GM19025 (cell line): ENCODE results near the gene ZBTB7C.

Experiments
- ATAC-seq: cut with Tn5 transposase; IDR thresholded peaks from one replicate; pipeline ENCODE4 v1.9.1; 2021; ENCODE audit warnings: mild to moderate bottlenecking, low read depth, moderate library complexity; ENCODE audit not compliant: unreplicated experiment

Gene ZBTB7C

DNA sequence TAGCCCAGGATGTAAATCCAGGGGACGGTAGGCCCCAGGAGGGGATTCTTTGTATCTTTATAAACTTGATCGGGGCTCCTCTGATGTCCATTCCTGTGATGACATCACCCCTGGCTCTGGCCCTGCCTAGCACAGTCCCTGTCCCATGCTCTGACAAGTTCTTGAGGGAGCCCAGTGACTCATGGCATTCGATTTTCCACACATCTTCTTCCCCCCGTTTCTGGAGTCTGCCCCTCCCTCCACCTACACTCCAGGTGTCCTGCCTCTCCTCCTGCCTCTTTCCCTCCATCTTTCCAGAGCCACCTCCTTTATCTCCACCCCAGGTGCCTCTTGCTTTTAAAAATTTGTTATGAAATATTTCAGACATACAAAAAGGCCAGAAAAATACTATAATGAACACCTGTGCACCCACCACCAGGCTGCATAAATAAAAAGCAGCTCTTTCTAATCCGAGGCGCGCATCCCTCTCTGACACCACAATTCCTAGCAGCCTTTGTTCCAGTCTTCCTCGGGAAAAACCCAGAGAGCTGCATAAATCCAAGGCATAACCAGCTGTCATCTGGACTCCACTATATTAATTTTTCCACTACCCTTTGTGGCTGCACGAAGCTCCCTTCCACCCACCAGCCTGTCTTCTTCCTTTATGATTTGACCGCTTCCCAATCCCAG, 207.7 kb downstream of the ZBTB7C start:
- ATAC-seq = no peak

DNA sequence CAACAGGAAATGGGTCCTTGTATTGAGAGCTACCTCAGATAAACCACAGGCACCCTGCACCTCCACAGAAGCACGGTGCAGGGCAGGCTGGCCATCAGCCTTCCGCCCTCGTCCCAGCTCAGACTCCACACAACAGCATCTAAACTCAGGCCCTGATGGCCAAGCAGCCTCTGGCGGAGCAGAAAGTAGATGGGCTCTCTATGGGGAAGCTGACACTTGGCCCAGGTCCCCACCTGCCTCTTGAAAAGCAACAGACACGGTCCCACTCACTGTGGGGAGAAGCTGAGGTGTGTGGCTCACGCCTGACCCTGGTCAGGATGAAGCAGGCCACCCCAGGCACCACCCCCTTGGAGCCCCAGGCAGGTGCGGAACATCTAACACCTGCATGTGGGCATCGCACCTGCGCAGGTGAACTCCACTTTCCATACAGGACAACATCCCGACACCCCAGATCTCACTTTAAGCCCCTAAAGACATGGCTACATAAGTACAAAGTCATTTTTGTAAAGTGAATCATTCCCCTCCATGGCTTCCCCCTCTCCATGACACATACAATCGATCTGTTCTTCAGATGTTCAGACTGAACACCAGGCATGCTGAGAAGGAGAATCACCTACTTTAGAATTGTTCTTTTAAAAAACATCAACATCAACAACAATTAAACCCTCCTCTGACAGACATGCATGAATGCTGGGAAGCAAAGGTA, 208.4 kb downstream of the ZBTB7C start:
- ATAC-seq = no peak

DNA sequence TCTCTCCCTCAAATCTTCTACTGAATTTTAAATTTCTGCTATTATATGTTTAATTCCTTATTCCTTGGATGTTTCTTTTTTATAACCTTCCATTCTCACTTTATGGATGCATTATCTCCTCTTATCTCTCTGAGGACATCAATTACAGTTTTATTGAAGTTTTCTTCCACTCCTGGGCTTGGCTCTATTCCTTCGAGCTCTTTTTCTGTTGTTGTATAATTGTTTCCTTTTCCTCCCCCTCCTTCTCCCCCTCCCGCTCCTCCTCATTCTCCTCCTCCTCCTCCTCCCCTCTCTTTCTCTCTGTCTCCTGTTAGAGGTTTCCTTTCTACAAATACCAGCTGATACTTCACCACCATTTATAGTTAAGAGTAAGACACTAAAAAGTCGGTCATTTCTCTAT, 209.8 kb downstream of the ZBTB7C start:
- ATAC-seq = no peak

DNA sequence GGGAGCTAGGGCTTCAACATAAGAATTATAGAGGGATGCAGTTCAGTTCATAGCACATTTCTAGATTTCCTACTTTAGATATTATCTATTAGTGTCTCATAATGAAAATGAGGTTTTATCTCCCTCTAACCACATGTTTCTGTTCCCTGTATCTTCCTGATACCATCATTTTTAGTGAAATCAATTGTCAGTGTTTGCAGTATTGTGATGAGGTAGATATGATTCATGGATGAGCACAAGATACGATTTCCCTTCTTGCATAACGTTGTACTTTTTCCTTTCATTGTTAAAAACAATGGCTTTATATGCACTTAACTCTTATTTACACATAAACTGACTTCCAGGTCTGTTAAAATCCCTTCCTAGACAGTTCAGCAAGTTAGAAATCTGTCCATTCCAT, 211.4 kb downstream of the ZBTB7C start:
- no peak for ATAC-seq

DNA sequence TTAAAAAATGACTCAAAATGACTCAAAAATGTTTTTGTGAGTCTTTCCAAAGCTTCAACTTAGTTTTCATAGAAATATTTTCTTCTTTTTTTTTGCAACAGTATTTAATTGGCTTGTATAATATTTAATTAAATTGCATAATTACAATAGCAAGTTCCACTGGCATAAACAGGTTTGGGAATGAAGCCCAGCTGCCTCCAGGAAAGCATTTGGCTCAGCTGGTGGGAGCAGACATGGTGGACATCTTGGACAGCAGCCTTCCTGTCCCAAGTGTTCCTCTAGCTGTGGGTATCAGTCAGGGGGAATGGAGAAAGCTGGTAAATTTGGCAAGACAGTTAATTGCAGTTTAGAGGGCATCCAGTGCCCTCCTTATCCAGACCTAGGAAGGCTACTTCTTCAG, 213.4 kb downstream of the ZBTB7C start:
- ATAC-seq = no peak

DNA sequence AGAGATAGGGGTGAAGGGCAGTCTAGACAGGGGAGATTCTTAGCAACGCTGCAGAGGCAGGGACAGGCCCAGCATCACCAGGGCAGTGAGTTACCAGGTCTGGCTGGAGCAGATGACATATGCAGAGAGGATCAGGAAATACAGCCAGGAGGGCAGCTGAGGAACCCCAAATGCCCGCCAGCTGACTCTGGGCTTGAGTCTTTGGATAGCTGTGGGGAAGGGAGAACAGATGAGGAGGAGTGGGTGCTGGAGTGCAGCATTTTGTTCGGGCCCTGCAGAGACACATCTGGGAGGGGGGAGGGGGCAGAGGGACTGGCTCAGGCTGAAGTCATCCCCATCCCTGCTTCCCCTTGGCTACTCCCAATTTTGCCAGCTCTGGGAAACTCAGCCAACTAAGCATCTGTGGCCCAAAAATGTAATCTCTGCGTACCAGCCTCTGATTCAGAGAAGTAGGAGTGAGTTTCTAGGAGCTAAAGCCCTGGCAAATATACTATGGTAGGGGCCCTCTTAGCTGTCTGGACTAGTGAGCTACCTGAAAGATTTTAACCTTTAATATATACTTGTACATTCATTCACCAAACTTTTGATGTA, 214.5 kb downstream of the ZBTB7C start:
- ATAC-seq = no peak

DNA sequence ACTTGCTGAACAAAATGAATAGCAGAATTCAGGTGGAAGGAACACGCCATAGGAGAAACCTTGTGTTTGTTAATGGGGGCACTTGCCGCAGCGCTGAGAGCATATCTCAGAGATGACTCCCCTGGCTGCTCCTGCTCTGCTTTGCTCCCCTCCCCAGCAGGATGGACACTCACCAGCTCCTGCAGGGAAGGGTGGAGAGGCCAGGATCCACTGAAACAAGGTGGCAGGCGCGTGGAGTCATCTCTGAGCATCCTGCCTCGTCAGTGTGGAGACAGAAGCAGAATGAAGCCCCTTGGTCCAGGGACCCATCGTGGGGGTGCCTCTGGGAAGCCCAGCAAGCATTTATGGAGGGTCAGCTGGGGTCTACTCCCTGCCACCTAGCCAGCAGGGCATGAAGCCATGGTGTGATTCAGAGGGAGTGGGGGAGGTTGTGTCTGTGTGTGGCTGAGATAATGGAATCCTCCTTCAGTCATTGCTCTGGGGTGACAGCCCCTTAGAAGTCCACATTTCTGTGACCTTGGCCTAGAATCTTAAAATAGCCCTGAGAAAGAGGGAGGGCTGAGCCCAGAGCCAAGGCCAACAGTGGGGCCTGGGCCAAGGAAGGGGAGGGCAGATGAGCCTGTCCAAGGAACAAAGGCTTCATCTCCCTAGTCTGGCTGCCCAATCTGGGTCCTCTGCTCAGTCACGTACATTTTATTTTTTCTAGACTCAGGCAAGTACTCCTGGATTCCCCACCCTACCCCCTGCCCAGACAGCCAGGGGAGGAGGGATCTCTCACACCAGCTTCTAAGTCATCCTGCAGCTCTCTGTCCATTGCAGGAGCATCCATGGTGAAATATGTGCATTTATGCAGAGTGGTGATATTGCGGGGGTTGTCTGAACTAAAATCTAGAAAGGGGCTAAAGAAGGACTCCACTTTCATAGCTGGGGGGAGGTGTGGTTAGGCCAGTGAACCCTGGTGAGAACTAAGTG, 215.4 kb downstream of the ZBTB7C start:
- ATAC-seq = no peak

DNA sequence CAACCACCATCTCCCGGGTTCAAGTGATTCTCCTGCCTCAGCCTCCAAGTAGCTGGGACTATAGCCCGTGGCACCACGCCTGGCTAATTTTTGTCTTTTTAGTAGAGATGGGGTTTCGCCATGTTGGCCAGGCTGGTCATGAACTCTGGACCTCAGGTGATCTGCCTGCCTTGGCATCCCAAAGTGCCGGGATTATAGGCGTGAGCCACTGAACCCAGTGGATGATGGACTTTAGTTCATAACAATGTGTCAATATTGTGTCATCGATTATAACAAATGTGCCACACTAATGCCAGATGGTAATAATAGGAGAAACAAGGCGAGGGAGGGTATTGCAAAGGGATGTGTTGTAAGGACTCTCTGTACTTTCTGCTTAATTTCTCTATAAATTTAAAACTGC, 216.6 kb downstream of the ZBTB7C start:
- no peak for ATAC-seq

DNA sequence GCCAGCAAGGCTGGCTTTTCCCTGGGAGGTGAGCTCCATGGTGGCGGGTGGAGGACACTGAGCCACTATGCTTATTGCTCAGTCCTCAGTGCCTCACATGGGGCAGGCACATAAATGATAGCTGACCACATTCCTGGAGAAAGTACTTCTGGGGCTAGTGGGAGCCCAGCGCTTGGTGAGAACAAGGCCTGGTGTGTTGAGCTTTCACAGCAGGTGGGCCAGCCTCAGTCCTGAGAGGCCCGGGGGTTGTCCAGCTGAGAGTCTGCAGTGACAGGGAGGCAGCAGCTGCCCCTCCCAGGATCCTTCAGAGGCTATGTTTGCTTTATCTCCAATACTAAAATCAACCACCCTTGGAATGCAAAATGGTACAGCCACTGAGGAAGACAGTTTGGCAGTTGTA, 217.7 kb downstream of the ZBTB7C start:
- no peak for ATAC-seq

DNA sequence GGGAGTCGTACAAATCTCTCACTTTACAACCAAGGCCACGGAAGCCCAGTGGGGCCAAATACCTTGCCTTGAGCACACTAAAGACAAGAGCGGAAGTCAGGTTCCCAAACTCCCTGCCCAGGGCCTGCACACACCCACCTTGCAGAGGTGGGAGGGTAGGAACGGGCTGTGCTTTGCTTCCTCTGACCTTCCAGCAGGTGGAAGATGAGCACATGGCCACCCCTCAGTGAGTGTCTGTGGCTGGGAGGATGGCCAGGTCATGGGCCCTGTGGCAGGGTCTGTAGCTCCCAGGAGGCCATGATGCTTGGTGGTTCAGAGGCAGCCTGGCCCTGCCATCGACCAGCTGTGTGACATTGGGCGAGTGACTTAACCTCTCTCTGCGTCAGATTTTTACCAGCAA, 218.2 kb downstream of the ZBTB7C start:
- no peak for ATAC-seq

DNA sequence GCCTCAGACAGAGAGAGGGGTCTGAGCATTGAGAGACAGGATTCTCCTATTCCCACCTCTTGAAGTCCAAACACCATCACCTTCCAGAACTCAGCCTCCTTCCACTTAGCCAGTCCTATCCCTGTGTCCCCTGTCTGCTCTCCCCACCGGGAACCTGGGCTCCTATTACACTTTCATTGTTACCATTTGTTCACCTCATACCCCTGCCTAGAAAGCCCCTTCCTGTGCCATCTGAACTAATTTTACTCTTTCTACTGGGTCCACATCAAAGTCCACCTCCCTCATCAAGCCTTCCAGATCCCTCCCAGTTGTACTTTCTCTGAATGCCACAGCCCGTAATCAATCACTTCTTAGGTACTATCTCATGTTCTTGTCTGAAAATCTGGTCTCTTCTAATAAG, 220.6 kb downstream of the ZBTB7C start:
- no peak for ATAC-seq

DNA sequence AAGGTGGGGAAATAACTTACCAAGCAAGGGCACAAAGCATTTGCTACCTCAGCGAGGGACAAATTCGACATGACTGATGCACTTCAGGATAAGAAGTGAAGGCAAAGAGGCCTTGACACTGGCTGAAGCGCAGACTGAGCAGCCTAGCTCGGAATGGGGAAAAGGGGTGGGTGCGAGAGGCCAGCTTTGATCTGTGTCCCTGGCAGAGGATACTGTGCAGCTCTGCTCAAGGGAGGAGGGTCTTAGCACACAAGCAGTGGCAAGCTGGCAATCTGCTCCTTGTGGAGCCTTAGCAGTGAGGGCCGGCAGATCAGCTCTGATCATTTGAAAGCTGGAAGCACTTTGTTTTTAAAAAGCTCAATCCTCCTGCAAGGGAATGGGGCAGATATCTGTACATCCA, 222.3 kb downstream of the ZBTB7C start:
- ATAC-seq = no peak

DNA sequence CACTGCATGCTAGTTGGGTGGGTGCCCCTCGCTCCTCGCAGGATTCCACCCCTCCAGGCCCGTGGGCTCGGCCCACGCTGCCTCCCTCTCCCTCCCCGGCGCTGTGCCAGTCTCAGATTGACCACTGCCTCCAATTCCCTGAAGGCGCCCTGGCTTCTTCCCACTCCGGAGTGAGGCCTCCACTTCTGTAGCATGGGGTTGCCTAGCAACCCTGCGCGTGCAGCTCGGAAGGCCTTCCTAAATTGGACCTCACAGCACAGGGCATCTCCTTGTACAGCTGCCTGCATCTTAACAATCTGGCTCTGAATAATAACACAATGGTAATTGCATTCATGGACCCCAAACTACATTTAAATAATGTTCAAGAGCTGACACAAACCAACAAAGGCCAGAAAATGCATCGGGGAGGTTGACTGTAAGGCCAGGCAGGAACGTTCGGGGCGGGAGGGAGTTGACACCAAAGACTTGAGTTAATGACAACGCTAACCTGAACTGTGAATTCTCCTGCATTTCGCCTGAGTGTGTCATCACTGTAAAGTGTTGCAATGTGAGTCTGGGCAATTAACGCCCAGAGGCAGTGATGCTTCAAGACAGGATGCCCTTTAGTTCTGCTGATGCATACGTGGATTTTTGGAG, 222.9 kb downstream of the ZBTB7C start:
- ATAC-seq = no peak

DNA sequence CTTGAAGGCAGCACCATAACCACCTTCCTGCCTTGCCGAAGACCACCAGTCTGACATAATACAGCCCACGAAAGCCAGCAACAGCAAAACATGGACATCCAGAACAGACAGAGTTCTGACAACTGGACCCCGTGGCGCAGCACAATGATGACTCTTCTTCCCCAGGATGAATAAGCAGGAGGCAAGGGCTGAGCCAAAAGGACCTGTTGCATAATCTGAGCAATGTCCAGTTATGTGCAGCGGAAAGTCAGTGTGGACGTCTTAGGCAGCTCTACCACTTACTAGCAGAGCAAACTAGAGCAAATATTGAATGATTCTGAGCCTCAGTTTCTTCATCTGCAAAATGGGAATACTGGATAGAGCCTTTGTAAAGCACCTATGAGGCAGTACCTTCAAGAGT, 225.1 kb downstream of the ZBTB7C start:
- no peak for ATAC-seq

DNA sequence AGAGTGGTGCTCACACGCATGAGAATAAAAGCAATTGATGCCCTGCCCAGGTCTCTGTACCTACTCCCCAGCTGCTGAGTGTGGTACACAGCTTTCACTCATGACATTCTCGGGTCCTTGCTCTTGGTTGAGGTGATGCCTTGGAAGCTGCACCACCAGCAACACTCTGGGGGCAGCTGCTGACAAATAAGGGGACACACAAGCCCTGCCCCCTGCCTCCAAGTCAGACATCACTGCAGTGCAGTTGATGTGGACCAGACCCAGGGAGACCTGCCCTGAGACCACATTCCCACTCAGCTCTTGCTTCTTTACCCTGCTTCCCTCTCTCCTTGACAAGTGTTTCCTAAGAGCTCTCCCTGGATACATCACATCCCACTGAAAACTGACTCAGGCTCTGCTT, 225.6 kb downstream of the ZBTB7C start:
- no peak for ATAC-seq

DNA sequence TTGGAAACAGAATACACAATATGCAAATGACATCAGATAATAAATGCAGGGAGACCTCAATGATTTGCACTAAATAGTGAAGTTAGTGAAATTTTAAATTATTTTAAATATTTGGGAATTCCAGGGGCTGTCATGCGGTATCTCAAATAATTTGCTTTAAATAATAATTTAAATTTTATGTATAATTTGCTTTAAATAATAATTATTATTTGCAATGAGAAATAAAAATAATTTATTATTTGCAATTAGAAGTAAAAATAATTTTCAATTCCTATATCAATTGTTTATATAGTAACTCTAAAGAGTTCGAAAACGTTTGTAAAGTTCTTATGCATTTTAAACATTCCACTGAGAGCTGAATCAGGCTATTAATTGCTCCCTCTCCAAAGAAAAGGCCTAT, 226.4 kb downstream of the ZBTB7C start:
- no peak for ATAC-seq

DNA sequence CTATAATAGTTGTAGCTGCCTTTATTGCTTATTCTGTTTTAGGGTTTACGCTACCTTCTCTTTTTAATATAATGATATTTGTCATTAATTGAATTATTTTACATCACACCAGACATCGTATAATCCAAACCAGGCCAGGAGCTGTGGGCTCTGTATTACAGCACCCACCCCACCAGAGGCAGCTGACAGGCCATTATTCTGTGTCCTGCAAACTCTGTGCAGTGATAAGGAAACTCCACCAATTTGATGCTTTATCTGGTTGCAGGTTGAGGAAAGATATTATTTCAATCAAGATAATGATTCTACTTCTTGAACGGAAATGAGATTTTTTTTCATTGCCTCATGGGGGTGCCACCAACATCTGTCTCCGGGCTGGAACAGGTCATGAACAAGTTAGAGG, 227.3 kb downstream of the ZBTB7C start:
- no peak for ATAC-seq

DNA sequence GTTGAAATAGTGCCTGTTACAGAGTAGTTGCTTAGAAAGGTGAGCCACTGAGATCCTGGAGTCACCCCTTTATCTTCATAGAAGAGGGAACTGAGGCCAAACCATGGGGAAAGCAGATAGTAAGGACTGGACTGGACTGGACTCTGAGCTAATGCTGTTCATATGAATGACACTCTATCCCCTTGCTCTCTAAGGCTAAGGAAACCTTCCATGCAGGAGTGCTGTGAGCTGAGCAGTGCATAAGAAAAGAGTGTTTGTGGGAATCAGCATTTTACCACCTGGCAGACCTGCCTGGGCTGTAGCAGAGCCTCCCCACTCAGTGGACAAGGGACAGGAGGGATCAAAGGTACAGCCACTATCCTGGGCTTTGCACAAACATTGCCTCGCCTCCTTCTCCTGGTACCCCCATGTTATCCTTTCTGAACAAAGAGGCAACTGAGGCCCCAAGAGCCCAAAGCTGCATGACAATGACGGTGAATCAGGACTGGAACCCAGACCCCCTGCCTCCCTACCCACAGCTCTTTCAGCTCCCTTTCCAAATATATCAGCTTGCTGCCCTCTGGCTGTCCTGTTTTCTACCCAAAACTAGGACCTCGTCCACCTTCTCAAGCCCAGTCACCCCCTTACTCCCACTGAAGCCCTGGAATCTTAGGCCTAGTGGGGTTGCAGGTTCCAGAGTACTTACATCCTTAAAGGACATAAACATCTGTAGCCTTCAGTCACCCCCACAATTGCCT, 227.9 kb downstream of the ZBTB7C start:
- no peak for ATAC-seq

DNA sequence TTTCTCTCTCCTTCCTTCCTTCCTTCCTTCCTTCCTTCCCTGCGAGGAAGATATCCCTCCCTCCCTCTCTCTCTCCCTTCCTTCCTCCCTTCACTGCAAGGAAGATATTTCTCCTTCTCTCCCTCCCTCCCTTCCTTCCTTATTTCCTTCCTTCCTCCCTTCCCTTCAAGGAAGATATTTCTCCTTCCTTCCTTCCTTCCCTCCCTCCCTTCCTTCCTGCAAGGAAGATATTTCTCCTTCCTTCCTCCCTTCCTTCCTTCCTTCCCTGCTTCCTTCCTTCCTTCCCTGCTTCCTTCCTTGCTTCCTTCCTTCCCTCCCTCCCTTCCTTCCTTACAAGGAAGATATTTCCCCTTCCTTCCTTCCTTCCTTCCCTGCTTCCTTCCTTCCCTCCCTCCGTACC, 229.5 kb downstream of the ZBTB7C start:
- no peak for ATAC-seq

DNA sequence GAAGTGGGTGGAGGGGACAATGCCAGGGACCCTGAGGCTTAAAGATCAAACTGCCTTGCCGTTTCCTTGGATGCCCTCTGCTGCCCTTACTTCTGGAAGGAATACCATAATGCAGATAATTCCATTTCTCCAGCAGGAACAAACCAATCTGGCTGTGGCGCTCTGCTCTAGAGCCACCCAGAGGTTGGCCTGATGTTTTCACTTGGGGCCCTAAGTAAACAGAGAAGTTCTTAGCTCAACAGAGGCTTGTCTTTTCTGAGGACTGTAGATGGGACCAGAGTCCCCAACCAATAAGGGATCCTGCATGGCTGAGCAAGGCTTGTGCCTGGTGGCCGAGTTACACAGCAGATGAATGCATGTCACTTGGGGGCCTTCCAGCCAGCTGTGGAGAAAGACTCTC, 230.2 kb downstream of the ZBTB7C start:
- ATAC-seq = no peak
